HG03135 (cell line): ENCODE results near the gene PTRH1.

Experiments
- ATAC-seq: cut with Tn5 transposase; IDR thresholded peaks from one replicate; pipeline ENCODE4 v1.9.1; 2021; ENCODE audit warnings: mild to moderate bottlenecking, moderate library complexity; ENCODE audit not compliant: unreplicated experiment

PTRH1 gene

GRCh38 chr9:127667127-127667844, 48.2 kb downstream of the PTRH1 start:
- ATAC-seq: no peak

DNA sequence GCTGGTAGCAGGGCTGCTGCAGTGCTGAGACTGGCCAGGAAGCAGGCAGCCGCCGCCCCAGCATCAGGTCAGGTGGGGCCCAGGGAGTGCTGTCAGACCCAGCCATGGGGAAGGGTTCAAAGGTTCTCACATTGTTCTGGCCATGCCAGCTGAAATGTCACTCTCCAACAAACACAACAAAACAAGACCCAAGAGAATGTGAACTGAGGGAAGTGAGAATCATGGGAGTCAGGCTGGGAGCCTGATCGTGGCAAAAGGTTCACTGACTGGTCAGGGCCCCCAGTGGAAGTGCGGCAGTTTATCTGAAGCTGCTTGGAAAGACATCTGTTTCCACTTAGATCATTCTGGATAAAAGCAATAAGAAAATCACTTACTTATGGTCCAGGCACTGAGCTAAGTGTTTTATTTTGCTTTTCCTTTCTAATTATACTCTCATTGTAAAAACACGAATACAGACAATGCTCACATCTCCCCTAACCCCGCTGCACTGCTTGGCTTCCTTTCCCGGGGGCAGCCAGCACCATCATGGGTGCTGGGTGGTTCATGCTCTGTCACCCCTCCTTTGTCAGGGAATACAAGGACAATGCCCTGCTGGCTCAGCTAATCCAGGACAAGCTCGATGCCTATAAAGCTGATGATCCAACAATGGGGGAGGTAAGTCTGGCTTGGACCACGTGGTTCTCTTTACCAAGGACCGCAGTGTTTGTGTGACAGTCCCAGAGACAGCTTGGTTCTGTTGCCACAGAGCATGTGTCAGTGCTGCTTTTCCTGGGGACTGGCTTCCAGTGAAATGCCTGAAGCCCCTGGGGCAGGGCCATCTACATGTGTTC, 50.6 kb downstream of the PTRH1 start:
- no peak for ATAC-seq

DNA sequence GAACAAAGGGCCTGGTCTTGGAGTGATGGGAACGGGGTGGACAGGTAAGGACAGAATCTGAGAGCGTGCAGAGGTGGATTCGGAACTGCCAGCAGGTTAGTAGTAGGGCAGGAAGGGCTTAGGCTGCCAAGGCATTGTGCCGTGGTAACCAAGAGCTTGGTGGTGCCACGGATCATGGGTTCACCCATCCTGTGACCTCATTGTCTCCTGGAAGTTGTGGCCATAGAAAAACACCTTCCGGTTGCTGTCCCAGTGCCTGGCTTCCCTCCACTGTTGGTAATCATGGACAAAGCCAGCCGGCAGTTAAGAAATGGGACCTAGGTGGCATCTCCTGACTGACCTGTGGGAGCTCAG, 51.2 kb downstream of the PTRH1 start:
- no peak for ATAC-seq
